H9 (cell line): Measurements from ENCODE around the gene SLC4A1. TPM values are rescaled to one million over a fixed set of nuclear protein-coding genes. Genes with fewer than 3 reads are reported as not detected.
A peak's percentile ranks its signal among the peaks of the same experiment; 100 is the strongest.

Experiments
- DNase-seq: peaks from one replicate; pipeline ENCODE4 v3.0.0-alpha.2; 2017
- H2AFZ ChIP-seq: one replicate; pipeline ENCODE4 v1.6.1; 2013; ENCODE audit warnings: mild to moderate bottlenecking, low read length, control low read depth, moderate library complexity
- H2AK5ac ChIP-seq: 2 replicates; pipeline ENCODE4 v1.6.1; 2013; ENCODE audit warnings: low read length, control low read depth, mixed read lengths; ENCODE audit not compliant: insufficient read length
- H2BK120ac ChIP-seq: one replicate; pipeline ENCODE4 v1.6.1; 2013; ENCODE audit warnings: low read depth, mild to moderate bottlenecking, low read length, control low read depth, inconsistent platforms; ENCODE audit not compliant: poor library complexity, severe bottlenecking
- H2BK12ac ChIP-seq: 2 replicates; pipeline ENCODE4 v1.6.1; 2013; ENCODE audit warnings: low read length, control low read depth, mixed read lengths, low read depth; ENCODE audit not compliant: insufficient read length
- H2BK15ac ChIP-seq: 2 replicates; pipeline ENCODE4 v1.6.1; 2013; ENCODE audit warnings: low read depth, low read length, control low read depth
- H2BK20ac ChIP-seq: one replicate; pipeline ENCODE4 v1.6.1; 2013; ENCODE audit warnings: low read depth, mild to moderate bottlenecking, low read length, control low read depth, inconsistent platforms; ENCODE audit not compliant: poor library complexity, severe bottlenecking
- H2BK5ac ChIP-seq: 2 replicates; pipeline ENCODE4 v1.6.1; 2013; ENCODE audit warnings: low read length, control low read depth, mixed read lengths; ENCODE audit not compliant: insufficient read length
- H3K14ac ChIP-seq: 2 replicates; pipeline ENCODE4 v1.6.1; 2013; ENCODE audit warnings: low read length, control low read depth; ENCODE audit not compliant: insufficient read depth
- H3K18ac ChIP-seq: 2 replicates; pipeline ENCODE4 v1.6.1; 2013; ENCODE audit warnings: low read depth, mild to moderate bottlenecking, mixed read lengths, low read length, control low read depth; ENCODE audit not compliant: insufficient read length
- H3K23ac ChIP-seq: 2 replicates; pipeline ENCODE4 v1.6.1; 2013; ENCODE audit warnings: low read length, control low read depth, mixed read lengths, low read depth; ENCODE audit not compliant: insufficient read length
- H3K23me2 ChIP-seq: 2 replicates; pipeline ENCODE4 v1.6.1; 2013; ENCODE audit warnings: low read depth, mild to moderate bottlenecking, mixed read lengths, low read length, control low read depth; ENCODE audit not compliant: insufficient read length, poor library complexity, severe bottlenecking
- H3K27ac ChIP-seq: 2 replicates; pipeline ENCODE4 v1.5.1; 2013; ENCODE audit warnings: low read length, control low read depth, mixed read lengths, low read depth; ENCODE audit not compliant: insufficient read length
- H3K27me3 ChIP-seq: 2 replicates; pipeline ENCODE4 v1.6.1; 2013; ENCODE audit warnings: low read length, control low read depth, inconsistent platforms; ENCODE audit not compliant: insufficient read depth
- H3K4ac ChIP-seq: 2 replicates; pipeline ENCODE4 v1.6.1; 2013; ENCODE audit warnings: low read depth, mild to moderate bottlenecking, control low read depth, inconsistent platforms, low read length, moderate library complexity
- H3K4me1 ChIP-seq: 2 replicates; pipeline ENCODE4 v1.6.1; 2013; ENCODE audit warnings: low read length, control low read depth, inconsistent platforms; ENCODE audit not compliant: insufficient read depth
- H3K4me2 ChIP-seq: 2 replicates; pipeline ENCODE4 v1.6.1; 2013; ENCODE audit warnings: low read length, control low read depth, mixed read lengths; ENCODE audit not compliant: insufficient read length, insufficient read depth
- H3K56ac ChIP-seq: 2 replicates; pipeline ENCODE4 v1.6.1; 2013; ENCODE audit warnings: low read depth, mild to moderate bottlenecking, mixed read lengths, low read length, control low read depth; ENCODE audit not compliant: insufficient read length
- H3K79me1 ChIP-seq: 2 replicates; pipeline ENCODE4 v1.6.1; 2013; ENCODE audit warnings: low read depth, mild to moderate bottlenecking, moderate library complexity, low read length, control low read depth, inconsistent platforms; ENCODE audit not compliant: insufficient read depth, poor library complexity, severe bottlenecking
- H3K79me2 ChIP-seq: 2 replicates; pipeline ENCODE4 v1.6.1; 2013; ENCODE audit warnings: low read length, control low read depth, inconsistent platforms; ENCODE audit not compliant: insufficient read depth
- H3K9ac ChIP-seq: 2 replicates; pipeline ENCODE4 v1.6.1; 2013; ENCODE audit warnings: low read length, control low read depth, mixed read lengths; ENCODE audit not compliant: insufficient read length; ENCODE audit errors: extremely low read depth
- H3K9me3 ChIP-seq: one replicate; pipeline ENCODE4 v1.6.1; 2013; ENCODE audit warnings: low read depth, low read length, inconsistent platforms; ENCODE audit not compliant: control insufficient read depth
- H3T11ph ChIP-seq: one replicate; pipeline ENCODE4 v1.6.1; 2013; ENCODE audit warnings: mild to moderate bottlenecking, low read length, control low read depth, inconsistent platforms
- H4K20me1 ChIP-seq: one replicate; pipeline ENCODE4 v1.6.1; 2013; ENCODE audit not compliant: control insufficient read depth, insufficient read length, insufficient read depth
- H4K5ac ChIP-seq: 2 replicates; pipeline ENCODE4 v1.6.1; 2013; ENCODE audit warnings: low read depth, mild to moderate bottlenecking, mixed read lengths, low read length, control low read depth; ENCODE audit not compliant: insufficient read length
- H4K8ac ChIP-seq: replicated peaks from 2 replicates; pipeline ENCODE4 v1.6.1; 2013; ENCODE audit warnings: low read length, control low read depth, mixed read lengths, low read depth; ENCODE audit not compliant: insufficient read length
- H4K91ac ChIP-seq: 2 replicates; pipeline ENCODE4 v1.6.1; 2013; ENCODE audit warnings: low read depth, mild to moderate bottlenecking, moderate library complexity, mixed read lengths, low read length, control low read depth; ENCODE audit not compliant: insufficient read length
- H3K27ac Mint-ChIP-seq, 3 experiments: 2 replicates in 2 of 3; 3 replicates in 1 of 3; pipeline ENCODE4 v1.8.0; 2020 to 2021; ENCODE audit warnings: mixed read lengths in 3 of 3, mild to moderate bottlenecking in 1 of 3, moderate library complexity in 1 of 3
- H3K27me3 Mint-ChIP-seq: 2 replicates; pipeline ENCODE4 v1.8.0; 2021; ENCODE audit warnings: low read depth, mild to moderate bottlenecking, moderate library complexity, mixed read lengths
- H3K36me3 Mint-ChIP-seq, 3 experiments: 2 replicates in 2 of 3; 3 replicates in 1 of 3; pipeline ENCODE4 v1.8.0; 2020 to 2021; ENCODE audit warnings: low read depth in 3 of 3, mixed read lengths in 3 of 3; ENCODE audit not compliant: insufficient read depth in 1 of 3
- H3K4me1 Mint-ChIP-seq, 2 experiments: 2 replicates each; pipeline ENCODE4 v1.8.0; 2020; ENCODE audit warnings: mixed read lengths in 2 of 2
- H3K4me3 Mint-ChIP-seq, 2 experiments: 2 replicates in 1 of 2; 3 replicates in 1 of 2; pipeline ENCODE4 v1.8.0; 2020 to 2021; ENCODE audit warnings: mild to moderate bottlenecking in 2 of 2, mixed read lengths in 2 of 2, moderate library complexity in 1 of 2
- H3K9me3 Mint-ChIP-seq, 2 experiments: 2 replicates in 1 of 2; 3 replicates in 1 of 2; pipeline ENCODE4 v1.8.0; 2020; ENCODE audit warnings: mild to moderate bottlenecking in 2 of 2, mixed read lengths in 2 of 2, moderate library complexity in 1 of 2
- WGBS: extraction: QIAGEN DNeasy Blood & Tissue Kit; methylation state at CpG from one replicate; pipeline ENCODE4 v1.1.7; 2013; ENCODE audit warnings: missing lambda C conversion rate, low lambda C conversion rate, mixed read lengths; ENCODE audit not compliant: insufficient read length; ENCODE audit errors: extremely low coverage; 5-methylcytosine and 5-hydroxymethylcytosine counted together
- total RNA-seq: library from RNA; stranded (reverse); gene quantifications from 2 replicates; pipeline ENCODE4 v1.2.1, GENCODE V29; 2021
- TF ChIP-seq, protein P1 (sequence below): fragments of 200-600 bp; sonication (generic); conservative IDR thresholded peaks from 3 replicates; pipeline ENCODE4 v1.8.0; 2021; ENCODE audit warnings: antibody characterized with exemption, mild to moderate bottlenecking

The SLC4A1 gene
- total RNA-seq, 1 experiment from 2014 or later = not detected

DNA sequence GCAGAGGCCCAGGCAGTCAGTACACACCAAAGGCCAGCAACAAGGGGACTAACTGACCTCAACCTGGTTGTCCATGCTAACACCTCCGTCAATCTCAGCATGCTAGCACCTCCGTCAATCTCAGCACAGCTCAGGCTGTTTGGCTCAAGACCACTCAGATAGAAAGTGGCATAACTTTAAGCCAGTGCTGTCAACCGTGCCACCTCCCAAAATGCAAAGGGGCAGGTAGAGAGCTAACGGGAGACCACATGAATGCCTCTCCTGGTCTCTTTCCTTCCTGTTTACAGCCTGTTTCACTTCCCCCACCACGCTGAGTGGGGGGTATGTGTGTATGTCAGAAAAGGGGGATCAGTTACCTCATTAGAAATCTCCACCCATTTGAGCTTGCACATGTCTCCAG is 51.8 kb downstream of the SLC4A1 start:
- no peaks in the 10 kb centered on the region for H3K27me3 Mint-ChIP-seq
- H3K4me3 Mint-ChIP-seq = 0 out of 5 replicates have a peak overlapping the region, but pooled peaks of 1 of the 2 experiments have one; percentile 44
- H3K36me3 Mint-ChIP-seq = peaks cover 23 to 65% (median 61%) of the 10 kb centered on the region in 3 experiments; a peak in 6 of 7 replicates

More for the DNA sequence above, 51.8 kb downstream of the SLC4A1 start:
- TF ChIP-seq, protein P1, sequence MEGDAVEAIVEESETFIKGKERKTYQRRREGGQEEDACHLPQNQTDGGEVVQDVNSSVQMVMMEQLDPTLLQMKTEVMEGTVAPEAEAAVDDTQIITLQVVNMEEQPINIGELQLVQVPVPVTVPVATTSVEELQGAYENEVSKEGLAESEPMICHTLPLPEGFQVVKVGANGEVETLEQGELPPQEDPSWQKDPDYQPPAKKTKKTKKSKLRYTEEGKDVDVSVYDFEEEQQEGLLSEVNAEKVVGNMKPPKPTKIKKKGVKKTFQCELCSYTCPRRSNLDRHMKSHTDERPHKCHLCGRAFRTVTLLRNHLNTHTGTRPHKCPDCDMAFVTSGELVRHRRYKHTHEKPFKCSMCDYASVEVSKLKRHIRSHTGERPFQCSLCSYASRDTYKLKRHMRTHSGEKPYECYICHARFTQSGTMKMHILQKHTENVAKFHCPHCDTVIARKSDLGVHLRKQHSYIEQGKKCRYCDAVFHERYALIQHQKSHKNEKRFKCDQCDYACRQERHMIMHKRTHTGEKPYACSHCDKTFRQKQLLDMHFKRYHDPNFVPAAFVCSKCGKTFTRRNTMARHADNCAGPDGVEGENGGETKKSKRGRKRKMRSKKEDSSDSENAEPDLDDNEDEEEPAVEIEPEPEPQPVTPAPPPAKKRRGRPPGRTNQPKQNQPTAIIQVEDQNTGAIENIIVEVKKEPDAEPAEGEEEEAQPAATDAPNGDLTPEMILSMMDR = no peak
- no peak overlapping the region for H2AFZ ChIP-seq
- H3K27ac ChIP-seq = no peak overlapping the region
- H3K9me3 Mint-ChIP-seq = no peaks in the 10 kb centered on the region; a peak in 1 of 5 replicates
- no peak overlapping the region for H4K91ac ChIP-seq
- H3K4me1 ChIP-seq = 0 out of 2 replicates have a peak, but pooled peaks cover 4% of the 10 kb centered on the region
- peaks cover 6% of the 10 kb centered on the region; the same call in 1 of the 2 replicates for H3K79me2 ChIP-seq
- H3K27ac Mint-ChIP-seq = no peak overlapping the region
- H3K23ac ChIP-seq = no peak overlapping the region
- H2BK5ac ChIP-seq = no peak overlapping the region
- peaks cover 13% of the 10 kb centered on the region for H3K23me2 ChIP-seq
- H4K20me1 ChIP-seq = no peaks in the 10 kb centered on the region
- H2BK120ac ChIP-seq = no peak overlapping the region
- no peak overlapping the region for H2BK15ac ChIP-seq
- peaks cover 6% of the 10 kb centered on the region for H3K79me1 ChIP-seq
- H3K4ac ChIP-seq = no peak overlapping the region
- no peaks in the 10 kb centered on the region for H3K9me3 ChIP-seq
- no peak overlapping the region for H4K8ac ChIP-seq
- no peak overlapping the region for H3K14ac ChIP-seq
- no CpG with 5 or more reads among the region's 5 CpGs for WGBS
- H2BK20ac ChIP-seq = no peak overlapping the region
- no peak overlapping the region for H3K9ac ChIP-seq
- no peak overlapping the region for H2BK12ac ChIP-seq
- DNase-seq = no peak
- no peak overlapping the region for H3T11ph ChIP-seq
- H3K18ac ChIP-seq = no peak overlapping the region
- peaks cover 9 to 22% of the 10 kb centered on the region in 2 experiments for H3K4me1 Mint-ChIP-seq
- no peak overlapping the region for H4K5ac ChIP-seq
- H3K56ac ChIP-seq = no peak overlapping the region
- no peak overlapping the region for H2AK5ac ChIP-seq
- no peak overlapping the region for H3K4me2 ChIP-seq
- H3K27me3 ChIP-seq = no peaks in the 10 kb centered on the region
